Suprapubic skin (tissue), 3 donors: Measurements from ENCODE around the gene SLC25A23.

ENCODE experiments used
- POLR2AphosphoS5 ChIP-seq, 3 donors: sonication (generic); formaldehyde crosslinking; IDR thresholded peaks; one replicate each; pipeline ENCODE4 v1.6.1; 2017; ENCODE audit warnings: antibody characterized with exemption in 3 of 3
- TF ChIP-seq, protein P1 (sequence below), 2 donors: fragments of 200-600 bp in 1 of 2; fragments of 450-650 bp in 1 of 2; sonication (generic) in 1 of 2; IDR thresholded peaks; one replicate each; pipeline ENCODE4 v1.5.1; 2016 to 2019; ENCODE audit warnings: antibody characterized with exemption in 2 of 2, mild to moderate bottlenecking in 1 of 2, moderate library complexity in 1 of 2

DNA sequence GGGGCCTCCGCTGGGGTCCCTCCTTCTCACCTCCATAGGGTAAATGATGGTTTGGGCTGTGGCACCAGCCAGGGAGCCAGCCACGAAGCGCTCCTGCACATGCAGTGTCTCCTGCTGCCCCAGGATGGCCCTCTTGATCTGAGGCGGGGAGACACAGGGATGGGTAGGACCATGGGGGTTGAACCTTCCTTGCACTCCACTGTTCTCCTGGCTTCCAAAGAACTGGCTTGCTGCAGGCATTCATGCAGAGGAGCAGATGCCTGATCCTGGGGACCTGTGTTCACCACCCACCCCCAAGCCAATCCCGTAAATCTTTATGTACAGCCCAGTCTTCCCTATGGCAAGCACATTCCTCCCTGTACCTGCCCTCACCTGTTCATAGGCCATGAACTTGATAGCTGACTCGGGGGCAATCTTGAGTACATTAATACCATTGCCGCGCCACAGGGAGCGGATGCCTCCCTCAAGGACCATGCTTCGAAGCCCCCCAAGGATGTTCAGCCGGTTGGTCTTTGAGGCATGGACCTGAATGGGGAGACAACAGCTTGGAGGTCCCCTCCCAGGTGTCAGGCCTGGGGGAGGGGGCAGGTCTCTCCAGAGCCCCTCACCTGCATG, 5.5 kb downstream of the SLC25A23 start:
- TF ChIP-seq, protein P1, sequence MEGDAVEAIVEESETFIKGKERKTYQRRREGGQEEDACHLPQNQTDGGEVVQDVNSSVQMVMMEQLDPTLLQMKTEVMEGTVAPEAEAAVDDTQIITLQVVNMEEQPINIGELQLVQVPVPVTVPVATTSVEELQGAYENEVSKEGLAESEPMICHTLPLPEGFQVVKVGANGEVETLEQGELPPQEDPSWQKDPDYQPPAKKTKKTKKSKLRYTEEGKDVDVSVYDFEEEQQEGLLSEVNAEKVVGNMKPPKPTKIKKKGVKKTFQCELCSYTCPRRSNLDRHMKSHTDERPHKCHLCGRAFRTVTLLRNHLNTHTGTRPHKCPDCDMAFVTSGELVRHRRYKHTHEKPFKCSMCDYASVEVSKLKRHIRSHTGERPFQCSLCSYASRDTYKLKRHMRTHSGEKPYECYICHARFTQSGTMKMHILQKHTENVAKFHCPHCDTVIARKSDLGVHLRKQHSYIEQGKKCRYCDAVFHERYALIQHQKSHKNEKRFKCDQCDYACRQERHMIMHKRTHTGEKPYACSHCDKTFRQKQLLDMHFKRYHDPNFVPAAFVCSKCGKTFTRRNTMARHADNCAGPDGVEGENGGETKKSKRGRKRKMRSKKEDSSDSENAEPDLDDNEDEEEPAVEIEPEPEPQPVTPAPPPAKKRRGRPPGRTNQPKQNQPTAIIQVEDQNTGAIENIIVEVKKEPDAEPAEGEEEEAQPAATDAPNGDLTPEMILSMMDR (IDR thresholded peaks at IDR 0.05) = no peak
- TF ChIP-seq POLR2AphosphoS5 (IDR thresholded peaks at IDR 0.05) = no peak
